ENCODE results near the gene SLC25A42.
A peak's percentile ranks its signal among the peaks of the same experiment; 100 is the strongest.

Gene SLC25A42

DNA sequence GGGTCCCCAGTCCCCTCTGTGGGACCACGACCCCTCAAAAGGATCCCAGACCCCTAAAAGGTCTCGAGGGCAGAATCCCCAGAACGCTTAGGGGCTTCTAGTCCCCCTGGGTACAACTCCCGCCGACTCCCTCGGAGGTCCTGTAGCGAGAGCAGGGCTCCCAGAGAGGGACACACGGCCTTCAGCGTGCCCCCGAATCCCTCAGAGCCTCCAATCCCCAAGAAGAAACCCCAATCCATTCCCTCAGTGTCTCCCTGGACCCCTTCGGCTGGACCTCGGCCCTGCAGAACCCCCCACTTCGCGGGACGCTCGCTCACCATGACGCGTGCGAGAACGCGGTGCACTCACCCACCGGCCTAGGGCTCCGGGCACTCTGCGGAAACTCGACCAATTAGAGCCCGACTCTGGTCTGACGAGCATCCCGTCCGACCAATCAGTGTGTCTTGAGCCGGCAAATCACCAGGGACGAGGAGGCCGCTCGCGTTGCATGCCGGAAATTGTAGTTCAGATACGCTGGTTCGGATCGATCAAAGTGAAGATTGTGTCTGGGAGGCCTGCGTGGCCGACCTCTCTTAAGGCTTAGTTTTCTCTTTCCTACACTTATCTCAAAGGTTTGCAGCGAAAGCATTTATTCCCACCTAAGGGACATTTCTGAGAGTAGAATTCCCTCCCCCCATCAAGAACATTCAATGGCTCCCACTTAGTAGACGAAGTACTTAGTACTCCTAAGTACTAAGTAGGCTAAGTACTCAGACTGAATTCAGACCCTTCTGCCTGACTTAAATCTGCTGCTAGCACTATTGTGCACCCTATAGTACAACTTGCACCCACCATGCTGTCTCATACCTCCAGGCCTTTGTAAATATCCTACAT is 74.6 kb downstream of the SLC25A42 start, which contains the start of gene TMEM161A:
Gene TMEM161A (minus strand): TSS at position 370 of the 873 bp plus-strand sequence. CDS start 50 bp downstream, at position 320.
- Histone ChIP-seq H2AFZ (ENCODE audit: low read length) (peak within 1 kb of the TSS; percentile 87), H3K79me2 (ENCODE audit: low read length) (peaks cover 11% of the 10 kb centered on the region), H3F3A (ENCODE audit: insufficient read depth, low read length) (no peaks in the 10 kb centered on the region), H3K27me3 (replicated peaks; ENCODE audit: insufficient read depth, low read length) (no peaks in the 10 kb centered on the region), H3K9me3 (replicated peaks; ENCODE audit: insufficient read depth, low read length) (no peaks in the 10 kb centered on the region), H3K4me2 (ENCODE audit: low read depth, low read length) (peak within 1 kb of the TSS; percentile 97), H3K9me2 (replicated peaks; ENCODE audit: insufficient read depth, low read length) (no peaks in the 10 kb centered on the region), H3K27ac (ENCODE audit: low read length) (no peak within 1 kb of the TSS), H4K20me1 (ENCODE audit: insufficient read depth, low read length) (no peaks in the 10 kb centered on the region), H3K36me3 (replicated peaks; ENCODE audit: insufficient read depth, low read length) (no peaks in the 10 kb centered on the region), H3K4me3 (ENCODE audit: low read length) (peak within 1 kb of the TSS; percentile 73), H3K9ac (ENCODE audit: low read length) (peak within 1 kb of the TSS; percentile 71), H3K4me1 (ENCODE audit: low read length) (peaks cover 5% of the 10 kb centered on the region)
- peak; percentile 99 for DNase-seq
- TF ChIP-seq, protein P1, sequence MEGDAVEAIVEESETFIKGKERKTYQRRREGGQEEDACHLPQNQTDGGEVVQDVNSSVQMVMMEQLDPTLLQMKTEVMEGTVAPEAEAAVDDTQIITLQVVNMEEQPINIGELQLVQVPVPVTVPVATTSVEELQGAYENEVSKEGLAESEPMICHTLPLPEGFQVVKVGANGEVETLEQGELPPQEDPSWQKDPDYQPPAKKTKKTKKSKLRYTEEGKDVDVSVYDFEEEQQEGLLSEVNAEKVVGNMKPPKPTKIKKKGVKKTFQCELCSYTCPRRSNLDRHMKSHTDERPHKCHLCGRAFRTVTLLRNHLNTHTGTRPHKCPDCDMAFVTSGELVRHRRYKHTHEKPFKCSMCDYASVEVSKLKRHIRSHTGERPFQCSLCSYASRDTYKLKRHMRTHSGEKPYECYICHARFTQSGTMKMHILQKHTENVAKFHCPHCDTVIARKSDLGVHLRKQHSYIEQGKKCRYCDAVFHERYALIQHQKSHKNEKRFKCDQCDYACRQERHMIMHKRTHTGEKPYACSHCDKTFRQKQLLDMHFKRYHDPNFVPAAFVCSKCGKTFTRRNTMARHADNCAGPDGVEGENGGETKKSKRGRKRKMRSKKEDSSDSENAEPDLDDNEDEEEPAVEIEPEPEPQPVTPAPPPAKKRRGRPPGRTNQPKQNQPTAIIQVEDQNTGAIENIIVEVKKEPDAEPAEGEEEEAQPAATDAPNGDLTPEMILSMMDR (IDR thresholded peaks at IDR 0.05; ENCODE audit: low read length) = no peak
- TF ChIP-seq EZH2phosphoT487 (IDR thresholded peaks at IDR 0.05; ENCODE audit: low read length) = no peak
- no peak for TF ChIP-seq EZH2 (optimal IDR thresholded peaks at IDR 0.05; ENCODE audit: low read depth, low read length)

DNA sequence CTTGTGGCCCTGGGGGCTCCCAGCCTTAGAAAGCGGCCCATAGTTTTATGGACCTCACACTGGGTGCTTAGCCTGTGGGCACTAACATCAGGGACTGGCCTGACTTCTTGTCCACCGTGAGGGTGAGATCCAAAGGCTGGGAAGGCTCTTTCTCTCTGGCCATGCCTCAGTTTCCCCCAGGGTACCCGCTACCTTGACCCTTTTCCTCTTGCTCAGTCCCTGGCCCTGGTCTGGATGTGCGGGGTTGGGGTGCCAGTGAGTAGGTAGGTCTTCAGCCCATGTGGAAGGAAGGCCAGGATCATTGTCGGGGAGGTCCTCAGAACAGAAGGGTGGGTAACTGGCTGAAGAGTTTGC is 76.1 kb downstream of the SLC25A42 start:
- no peak for DNase-seq
- TF ChIP-seq, protein P1 (IDR thresholded peaks at IDR 0.05; ENCODE audit: low read length) = no peak
- TF ChIP-seq EZH2phosphoT487 (IDR thresholded peaks at IDR 0.05; ENCODE audit: low read length) (no peak), EZH2 (optimal IDR thresholded peaks at IDR 0.05; ENCODE audit: low read depth, low read length) (no peak)
- Histone ChIP-seq H4K20me1 (ENCODE audit: insufficient read depth, low read length) (no peaks in the 10 kb centered on the region), H3K4me3 (ENCODE audit: low read length) (no peak overlapping the region), H3K27ac (ENCODE audit: low read length) (no peak overlapping the region), H3K9me2 (replicated peaks; ENCODE audit: insufficient read depth, low read length) (no peaks in the 10 kb centered on the region), H3K4me2 (ENCODE audit: low read depth, low read length) (no peak overlapping the region), H3K27me3 (replicated peaks; ENCODE audit: insufficient read depth, low read length) (no peaks in the 10 kb centered on the region), H3K9ac (ENCODE audit: low read length) (no peak overlapping the region), H3K4me1 (ENCODE audit: low read length) (peaks cover 5% of the 10 kb centered on the region), H3K9me3 (replicated peaks; ENCODE audit: insufficient read depth, low read length) (no peaks in the 10 kb centered on the region), H3K36me3 (replicated peaks; ENCODE audit: insufficient read depth, low read length) (no peaks in the 10 kb centered on the region), H3F3A (ENCODE audit: insufficient read depth, low read length) (no peaks in the 10 kb centered on the region), H3K79me2 (ENCODE audit: low read length) (peaks cover 11% of the 10 kb centered on the region), H2AFZ (ENCODE audit: low read length) (no peak overlapping the region)

DNA sequence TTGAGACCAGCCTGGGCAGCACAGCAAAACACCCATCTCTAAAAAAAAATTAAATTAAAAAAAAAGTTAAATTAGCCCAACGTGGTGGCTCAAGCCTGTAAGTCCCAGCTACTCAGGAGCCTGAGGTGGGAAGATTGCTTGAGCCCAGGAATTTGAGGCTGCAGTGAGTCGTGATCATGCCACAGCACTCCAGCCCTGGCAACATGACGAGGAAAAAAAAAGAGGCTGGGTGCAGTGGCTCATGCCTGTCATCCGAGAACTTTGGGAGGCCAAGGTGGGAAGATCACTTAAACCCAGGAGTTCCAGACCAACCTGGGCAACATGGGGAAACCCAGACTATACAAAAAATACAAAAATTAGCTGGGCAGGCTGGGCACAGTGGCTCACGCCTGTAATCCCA is 76.7 kb downstream of the SLC25A42 start:
- TF ChIP-seq EZH2phosphoT487 (IDR thresholded peaks at IDR 0.05; ENCODE audit: low read length) = no peak
- no peak for TF ChIP-seq EZH2 (optimal IDR thresholded peaks at IDR 0.05; ENCODE audit: low read depth, low read length)
- H3K4me3 ChIP-seq (ENCODE audit: low read length) = no peak overlapping the region
- peaks cover 11% of the 10 kb centered on the region for H3K79me2 ChIP-seq (ENCODE audit: low read length)

GRCh38 chr19:19142347-19142746 is 78.6 kb downstream of the SLC25A42 start:
- Histone ChIP-seq H3K79me2 (ENCODE audit: low read length) (peaks cover 6% of the 10 kb centered on the region), H3K9ac (ENCODE audit: low read length) (no peak overlapping the region), H3K9me3 (replicated peaks; ENCODE audit: insufficient read depth, low read length) (no peaks in the 10 kb centered on the region), H4K20me1 (ENCODE audit: insufficient read depth, low read length) (no peaks in the 10 kb centered on the region), H3K4me1 (ENCODE audit: low read length) (peaks cover 3% of the 10 kb centered on the region), H2AFZ (ENCODE audit: low read length) (no peak overlapping the region), H3K4me3 (ENCODE audit: low read length) (no peak overlapping the region), H3K27ac (ENCODE audit: low read length) (no peak overlapping the region), H3K4me2 (ENCODE audit: low read depth, low read length) (no peak overlapping the region), H3K36me3 (replicated peaks; ENCODE audit: insufficient read depth, low read length) (no peaks in the 10 kb centered on the region), H3K9me2 (replicated peaks; ENCODE audit: insufficient read depth, low read length) (no peaks in the 10 kb centered on the region), H3F3A (ENCODE audit: insufficient read depth, low read length) (no peaks in the 10 kb centered on the region), H3K27me3 (replicated peaks; ENCODE audit: insufficient read depth, low read length) (no peaks in the 10 kb centered on the region)
- DNase-seq = no peak
- TF ChIP-seq EZH2 (optimal IDR thresholded peaks at IDR 0.05; ENCODE audit: low read depth, low read length) = no peak
- TF ChIP-seq EZH2phosphoT487 (IDR thresholded peaks at IDR 0.05; ENCODE audit: low read length) = no peak
- TF ChIP-seq, protein P1 (IDR thresholded peaks at IDR 0.05; ENCODE audit: low read length) = no peak

More for the DNA sequence above, 76.7 kb downstream of the SLC25A42 start:
- Histone ChIP-seq H3K27ac (ENCODE audit: low read length) (no peak overlapping the region), H3F3A (ENCODE audit: insufficient read depth, low read length) (no peaks in the 10 kb centered on the region), H3K9me3 (replicated peaks; ENCODE audit: insufficient read depth, low read length) (no peaks in the 10 kb centered on the region), H3K4me1 (ENCODE audit: low read length) (peaks cover 5% of the 10 kb centered on the region), H2AFZ (ENCODE audit: low read length) (no peak overlapping the region), H3K9me2 (replicated peaks; ENCODE audit: insufficient read depth, low read length) (no peaks in the 10 kb centered on the region), H3K27me3 (replicated peaks; ENCODE audit: insufficient read depth, low read length) (no peaks in the 10 kb centered on the region), H4K20me1 (ENCODE audit: insufficient read depth, low read length) (no peaks in the 10 kb centered on the region), H3K36me3 (replicated peaks; ENCODE audit: insufficient read depth, low read length) (no peaks in the 10 kb centered on the region), H3K9ac (ENCODE audit: low read length) (no peak overlapping the region), H3K4me2 (ENCODE audit: low read depth, low read length) (no peak overlapping the region)
- DNase-seq = no peak
